HG03469 (cell line): ENCODE measurements around the gene RANBP3L.

Source experiments
- ATAC-seq: cut with Tn5 transposase; IDR thresholded peaks from one replicate; pipeline ENCODE4 v1.9.1; 2021; ENCODE audit warnings: mild to moderate bottlenecking, moderate library complexity, moderate number of reproducible peaks; ENCODE audit not compliant: unreplicated experiment

Gene RANBP3L

DNA sequence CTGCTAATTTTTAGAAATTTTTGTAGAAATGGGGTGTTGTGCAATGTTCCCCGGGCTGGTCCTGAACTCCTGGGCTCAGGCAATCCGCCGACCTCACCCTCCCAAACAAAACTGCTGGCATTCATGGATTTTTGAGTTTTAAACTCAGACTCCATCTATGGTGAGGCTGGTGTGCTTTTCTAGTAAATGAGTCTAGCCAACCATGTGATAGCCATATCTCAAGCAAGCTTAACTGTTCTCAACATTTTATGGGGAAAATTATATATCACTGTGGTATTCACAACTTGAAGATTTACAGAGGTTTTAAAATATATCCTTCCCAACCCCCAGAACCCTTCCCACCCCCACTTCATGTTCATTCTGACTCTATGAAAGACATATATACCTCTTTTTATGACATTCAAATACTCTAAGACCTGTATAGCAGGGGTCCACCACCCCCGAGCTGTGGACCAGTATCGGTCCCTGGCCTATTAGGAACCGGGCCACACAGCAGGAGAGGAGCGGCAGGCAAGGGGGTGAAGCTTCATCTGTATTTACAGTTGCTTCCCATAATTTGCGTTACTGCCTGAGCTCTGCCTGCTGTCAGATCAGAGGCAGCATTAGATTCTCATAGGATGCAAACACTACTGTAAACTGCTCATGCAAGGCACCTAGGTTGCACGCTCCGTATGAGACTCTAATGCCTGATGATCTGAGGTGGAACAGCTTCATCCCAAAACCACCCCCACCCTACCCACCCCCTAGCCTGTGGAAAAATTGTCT lies 55.5 kb downstream of the RANBP3L start:
- ATAC-seq: no peak

DNA sequence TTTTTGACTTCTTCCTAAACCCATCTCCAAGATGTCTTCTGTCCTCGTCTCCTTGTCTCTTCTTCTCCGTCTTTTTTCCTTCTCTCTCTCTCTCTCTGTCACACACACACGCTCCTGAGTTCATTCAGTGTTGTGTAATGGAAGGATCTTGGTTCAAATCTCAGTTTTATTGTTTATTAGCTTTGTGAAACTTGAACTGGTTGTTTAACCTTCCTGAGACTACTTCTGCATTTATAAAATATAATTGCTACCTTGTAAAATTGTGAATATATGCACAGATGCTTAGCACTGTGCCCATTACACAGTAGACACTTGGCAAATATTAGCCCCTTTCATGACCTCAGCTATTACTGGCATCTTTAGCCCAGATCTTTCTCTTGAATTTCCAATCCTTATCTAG lies 57.6 kb downstream of the RANBP3L start:
- ATAC-seq: no peak

DNA sequence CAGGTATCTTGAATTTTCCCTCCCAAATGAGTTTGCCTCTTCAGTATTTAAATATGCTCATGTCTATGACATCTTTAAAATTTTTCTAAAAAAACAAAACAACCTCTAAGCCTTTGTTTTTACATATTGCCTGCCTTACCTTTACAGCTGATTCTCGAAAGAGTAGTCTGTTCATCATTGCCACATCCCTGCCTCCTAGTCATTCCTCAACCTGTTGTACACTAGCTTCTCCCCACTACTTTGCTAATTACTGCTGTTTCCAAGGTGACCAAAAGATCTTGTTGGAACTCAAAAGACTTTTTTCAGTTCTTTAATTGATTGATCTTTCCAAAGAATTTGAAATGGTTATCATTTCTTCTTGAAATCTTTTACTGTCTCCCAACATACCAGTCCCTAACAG lies 58.0 kb downstream of the RANBP3L start:
- ATAC-seq: no peak

DNA sequence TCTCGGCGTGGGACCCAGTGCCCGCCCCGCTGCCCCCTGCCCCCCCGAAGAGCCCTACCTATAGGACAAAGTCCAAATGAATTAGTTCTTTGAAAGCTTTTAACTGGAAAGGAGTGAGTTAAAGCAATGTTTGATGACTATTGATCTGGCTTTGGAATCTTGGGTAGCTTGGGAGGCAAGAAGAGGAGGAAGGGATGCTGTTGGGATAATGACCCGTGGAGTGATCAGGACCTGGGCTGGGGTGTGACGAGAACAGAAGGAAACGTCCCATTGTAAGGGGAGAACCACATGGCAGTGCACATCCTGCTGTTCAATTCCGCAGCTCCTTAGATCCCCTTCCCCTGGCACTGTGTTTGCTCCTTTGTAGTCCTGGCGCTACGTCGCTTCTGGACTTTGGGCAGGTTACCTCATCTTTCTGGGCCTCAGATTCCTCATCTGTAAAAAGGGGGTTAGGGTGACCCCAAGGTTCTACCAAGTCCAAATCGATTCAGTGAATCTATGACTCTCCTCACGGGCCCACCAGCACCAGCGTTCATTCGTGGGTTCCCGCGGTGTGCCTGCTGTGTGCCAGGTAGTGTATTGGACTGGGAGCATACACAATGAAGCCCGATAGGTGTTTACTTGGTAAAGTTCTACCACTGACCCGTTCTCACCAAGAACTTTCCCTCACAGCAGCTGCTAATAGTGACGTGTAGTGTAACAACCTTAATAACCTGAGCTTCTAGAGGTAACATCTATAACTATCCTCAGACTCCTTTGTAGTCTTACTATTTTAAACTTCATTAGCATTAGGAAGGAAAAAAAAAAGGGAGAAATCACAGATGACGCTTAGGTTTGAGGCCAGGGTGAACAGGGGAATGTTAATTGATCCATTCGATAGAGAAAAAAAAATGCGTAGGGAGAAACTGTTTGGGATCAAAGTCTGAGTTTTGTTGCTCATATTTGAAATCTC lies 58.9 kb downstream of the RANBP3L start:
- ATAC-seq: no peak

DNA sequence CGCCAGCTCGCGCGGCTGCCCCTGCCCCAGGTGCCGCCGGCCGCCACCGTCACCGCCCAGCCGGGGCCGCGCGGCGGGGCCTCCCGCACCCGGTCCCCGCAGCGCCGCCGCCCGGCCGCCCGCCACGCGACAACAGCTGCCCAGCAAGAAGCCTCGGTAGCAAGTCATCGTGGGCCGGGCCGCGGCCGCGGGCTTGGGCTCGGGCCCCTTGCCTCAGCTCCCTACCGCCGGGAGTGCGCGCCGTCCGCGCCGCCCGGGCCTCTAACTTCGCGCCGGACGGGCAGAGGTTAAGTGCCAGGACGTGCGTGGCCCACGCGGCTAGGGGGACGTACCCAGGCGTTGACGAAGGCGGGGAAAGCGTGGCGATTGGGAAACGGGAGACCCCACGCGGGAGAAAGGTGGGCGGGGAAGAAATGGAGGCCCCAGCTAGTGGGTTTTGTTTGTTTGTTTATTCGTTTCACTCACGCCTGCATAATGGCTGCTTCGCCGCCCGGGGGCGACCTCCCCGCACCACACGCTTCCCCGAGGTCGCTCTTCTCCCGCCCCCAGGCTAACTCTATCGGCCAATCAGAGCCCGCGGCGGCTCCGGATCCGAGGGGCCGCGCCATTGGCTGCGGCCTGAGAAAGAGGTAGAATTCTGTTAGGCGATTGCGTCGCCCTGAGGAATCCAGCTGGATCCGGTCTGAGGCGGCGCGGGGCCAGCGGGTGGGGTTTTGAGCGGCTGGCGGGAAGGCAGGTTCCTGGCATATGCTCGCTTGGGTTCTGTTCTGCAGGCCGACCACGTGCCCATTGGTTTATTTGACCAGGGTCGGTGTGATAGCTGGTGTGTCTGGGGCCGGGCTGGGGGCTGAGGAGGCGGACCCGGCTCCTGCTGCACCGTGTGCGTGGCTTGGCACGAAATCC lies 59.8 kb downstream of the RANBP3L start, which contains the start of gene NADK2:
Gene NADK2, minus strand, starts transcription at position 295 of the 903 bp plus-strand sequence. Its CDS starts 127 bp downstream, at position 168.
- peak; percentile 82 for ATAC-seq

DNA sequence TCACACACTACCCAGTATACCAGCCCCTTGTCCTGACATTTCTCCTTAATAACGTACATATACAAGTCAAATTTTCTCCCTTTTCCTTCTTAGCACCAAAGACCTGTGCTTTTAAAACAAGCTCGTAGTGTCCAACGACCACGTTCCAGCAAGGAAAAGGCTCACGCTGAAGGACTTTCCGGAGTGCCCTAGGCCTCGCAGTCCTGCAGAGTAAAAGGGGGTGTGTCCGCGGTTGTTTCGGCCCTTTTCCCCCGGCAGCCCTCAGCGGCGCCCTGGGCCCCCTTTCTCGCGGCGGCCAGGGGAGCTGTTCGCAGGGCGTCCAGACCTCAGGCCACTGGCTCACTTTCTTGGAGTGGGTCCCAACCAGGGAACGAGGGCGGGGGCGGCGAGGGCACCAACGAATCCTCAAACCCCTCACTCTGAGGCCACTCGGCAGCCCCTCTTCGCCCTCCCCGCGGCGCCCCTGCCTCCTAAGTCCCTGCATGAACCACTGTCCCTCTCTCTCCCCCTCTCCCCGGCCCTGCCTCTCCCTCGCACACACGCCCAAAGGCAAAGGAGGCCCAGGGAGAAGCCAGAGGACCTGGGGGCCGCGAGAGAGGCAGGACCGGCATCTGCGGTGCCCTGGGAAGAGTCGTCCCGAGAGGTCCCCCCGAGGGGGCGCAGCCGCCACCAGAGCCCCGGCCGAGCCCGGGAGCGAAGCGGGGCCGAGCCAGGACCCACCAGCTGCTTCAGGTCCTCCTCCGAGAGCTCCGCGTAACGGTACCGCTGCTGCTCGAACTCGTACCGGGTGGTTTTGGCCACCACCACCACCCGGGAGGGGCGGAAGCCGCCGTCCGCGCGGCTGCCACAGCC lies 60.7 kb downstream of the RANBP3L start:
- ATAC-seq: peak; percentile 0

DNA sequence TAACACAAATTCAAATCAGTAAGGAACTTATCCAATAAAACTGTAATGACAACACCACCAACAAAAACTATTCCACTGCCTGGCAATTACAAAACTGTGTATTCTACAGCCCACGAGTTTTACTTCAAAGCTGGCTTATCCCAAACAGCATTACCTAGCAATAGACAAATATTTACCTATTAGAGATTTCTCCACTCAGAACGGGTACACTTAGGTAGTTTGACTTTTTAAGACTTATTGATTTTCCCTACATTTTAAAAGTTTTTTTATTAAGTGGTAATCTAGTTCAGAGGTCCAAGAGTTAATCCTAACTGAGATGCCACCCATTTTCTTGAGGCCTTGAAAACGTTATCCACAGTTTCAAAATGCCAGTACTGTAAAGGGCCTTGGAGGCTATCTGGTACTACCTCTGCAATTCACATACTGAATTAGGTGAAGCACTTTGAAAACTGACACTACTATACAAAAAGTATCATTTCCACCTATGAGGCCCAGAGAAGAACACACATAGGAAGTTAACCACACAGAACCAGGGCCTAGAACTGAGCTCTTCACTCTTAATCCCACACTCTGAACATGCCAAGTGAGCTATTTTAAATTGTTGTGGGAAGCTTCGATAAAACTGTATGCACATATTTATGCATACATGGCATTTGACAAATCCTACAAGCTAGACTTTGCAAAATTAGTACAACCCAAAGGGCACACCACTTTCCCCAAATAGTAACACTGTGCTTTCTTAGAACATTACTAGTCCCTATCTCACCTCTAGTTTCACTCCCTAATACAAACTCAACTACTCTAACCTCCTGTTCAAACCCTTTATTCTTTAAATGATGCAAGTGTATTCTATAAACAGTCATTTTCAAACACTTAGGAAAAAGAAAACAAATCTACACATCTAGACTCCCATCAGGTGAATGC lies 62.1 kb downstream of the RANBP3L start:
- no peak for ATAC-seq

DNA sequence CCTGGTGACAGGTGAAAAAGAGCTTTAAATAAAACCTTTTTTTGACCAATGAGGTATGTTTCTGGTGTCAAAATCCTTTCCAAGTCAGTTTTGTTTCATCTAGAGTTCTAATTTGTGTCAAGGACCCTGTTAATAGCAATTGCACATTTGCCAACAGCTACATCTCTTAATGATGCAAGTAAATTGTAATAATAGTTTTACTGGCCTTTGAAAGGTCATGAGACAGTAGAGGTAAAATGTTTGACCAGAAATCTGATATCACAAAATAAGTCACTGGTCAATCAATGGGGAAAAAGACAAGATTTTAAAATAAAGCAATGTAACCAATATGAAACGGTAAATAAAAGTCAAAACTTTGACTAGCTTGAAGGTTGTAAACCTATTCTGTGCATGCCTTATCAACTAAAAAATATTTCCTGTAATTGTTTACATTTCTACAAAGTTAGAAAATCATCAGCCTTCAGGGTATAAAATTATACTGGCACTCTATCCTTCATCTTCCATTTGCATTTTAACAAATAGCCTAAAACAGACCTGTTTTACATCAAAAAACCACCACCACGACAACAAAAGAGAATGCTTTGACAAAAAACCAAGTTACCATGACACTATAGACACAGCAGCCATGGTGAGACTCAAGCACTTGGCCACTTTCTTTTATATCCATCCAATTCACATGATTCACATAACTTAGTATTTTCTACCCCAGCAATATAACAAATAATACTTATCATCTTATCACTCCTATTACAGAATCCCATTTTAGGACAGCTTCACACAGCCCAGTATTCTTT lies 63.0 kb downstream of the RANBP3L start:
- no peak for ATAC-seq

DNA sequence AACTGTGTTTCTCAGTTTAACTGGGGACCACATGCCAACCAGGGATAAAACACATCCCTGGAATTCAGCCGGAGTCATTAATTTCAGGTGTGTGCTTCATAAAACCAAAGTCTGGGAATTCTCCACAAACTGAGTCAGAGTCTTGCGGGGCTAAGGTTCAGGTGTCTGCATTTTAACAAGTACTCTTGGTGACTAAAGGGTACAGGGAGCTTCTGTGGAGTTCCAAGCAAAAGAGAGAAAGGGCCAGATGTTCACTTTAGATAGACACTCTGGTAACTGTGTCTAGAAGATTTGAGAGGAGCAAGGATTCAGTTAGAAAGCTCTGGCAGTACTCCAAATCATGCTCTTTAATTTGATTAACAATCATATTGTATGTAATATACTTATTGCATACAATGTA lies 64.0 kb downstream of the RANBP3L start:
- no peak for ATAC-seq

DNA sequence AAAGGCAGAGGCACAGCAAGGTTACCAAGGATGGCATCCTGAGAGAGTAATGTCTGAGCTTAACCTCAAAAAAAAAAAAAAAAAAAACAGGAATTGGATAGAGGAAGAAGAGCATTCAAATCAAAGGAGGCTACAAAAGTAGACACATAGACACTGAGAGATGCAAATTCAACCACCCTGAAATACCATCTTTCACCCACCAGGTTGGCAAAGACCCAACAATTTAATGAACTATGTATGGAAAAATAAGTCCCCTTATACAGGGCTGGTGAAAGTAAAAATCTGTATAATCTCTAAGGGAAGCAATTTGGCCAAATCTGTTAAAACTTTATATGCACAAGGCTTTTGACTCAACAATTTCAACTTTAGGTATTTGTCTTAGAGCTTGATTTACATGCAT lies 64.9 kb downstream of the RANBP3L start:
- no peak for ATAC-seq

DNA sequence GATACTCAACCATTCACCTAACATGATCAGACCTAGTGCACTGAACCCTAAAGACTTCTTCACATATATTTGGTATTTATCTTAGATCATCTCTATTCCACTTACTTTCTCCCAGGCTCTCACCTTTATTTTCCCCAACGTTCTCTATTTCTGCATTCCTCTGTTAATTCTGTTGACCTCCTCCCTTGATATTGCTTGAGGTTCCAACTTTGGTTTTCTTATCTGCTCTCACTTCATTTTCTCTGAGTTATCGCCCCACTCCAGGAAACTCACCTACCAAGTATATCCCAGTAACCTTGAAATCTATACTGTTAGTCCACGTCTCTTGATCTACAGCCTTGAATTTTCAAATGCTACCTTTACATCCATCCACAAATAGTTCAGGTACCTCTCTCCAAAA lies 69.2 kb downstream of the RANBP3L start:
- ATAC-seq: no peak

DNA sequence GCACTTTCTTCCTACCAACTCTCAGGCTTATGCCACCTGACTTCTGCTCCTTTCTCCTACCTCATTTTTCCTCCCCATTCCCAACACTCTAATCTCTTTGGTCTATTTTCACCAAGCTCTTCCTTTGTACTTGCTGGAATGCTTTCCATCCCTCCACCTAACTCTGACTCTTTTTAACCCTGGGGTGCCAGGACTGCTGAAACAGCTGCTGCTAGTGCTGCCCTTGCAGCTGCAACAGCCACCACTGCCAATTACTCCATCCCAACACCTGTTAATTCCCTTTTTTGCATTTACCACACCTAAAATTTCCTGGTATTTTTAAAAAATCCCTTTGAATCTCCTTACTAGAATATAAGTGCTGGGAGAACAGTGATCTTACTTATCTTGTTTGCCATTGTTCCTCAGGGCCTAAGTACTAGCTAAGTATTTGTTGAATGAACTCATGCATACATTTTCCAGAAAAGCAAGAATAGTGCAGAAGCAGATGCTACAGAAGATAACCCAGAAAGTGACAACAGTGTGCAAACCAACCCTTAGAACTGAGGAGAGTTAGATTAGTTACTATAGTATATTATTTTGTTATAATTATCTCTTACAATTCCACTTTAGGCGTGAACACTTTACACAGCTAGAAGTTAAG lies 71.4 kb downstream of the RANBP3L start:
- no peak for ATAC-seq

DNA sequence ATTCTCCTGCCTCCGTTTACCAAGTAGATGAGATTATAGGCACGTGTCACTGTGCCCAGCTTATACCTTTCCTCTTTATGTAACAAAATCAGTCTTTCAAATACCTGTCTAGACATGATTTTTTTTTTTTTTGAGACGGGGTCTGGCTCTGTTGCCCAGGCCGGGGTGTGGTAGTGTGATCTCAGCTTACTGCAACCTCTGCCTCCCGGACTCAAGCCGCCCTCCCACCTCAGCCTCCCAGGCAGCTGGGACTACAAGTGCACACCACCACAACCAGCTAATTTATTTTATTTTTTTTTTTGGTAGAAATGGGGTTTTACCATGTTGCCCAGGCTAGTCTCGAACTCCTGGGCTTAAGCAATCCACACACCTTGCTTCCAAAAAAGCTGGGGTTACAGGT lies 73.2 kb downstream of the RANBP3L start:
- ATAC-seq: no peak

DNA sequence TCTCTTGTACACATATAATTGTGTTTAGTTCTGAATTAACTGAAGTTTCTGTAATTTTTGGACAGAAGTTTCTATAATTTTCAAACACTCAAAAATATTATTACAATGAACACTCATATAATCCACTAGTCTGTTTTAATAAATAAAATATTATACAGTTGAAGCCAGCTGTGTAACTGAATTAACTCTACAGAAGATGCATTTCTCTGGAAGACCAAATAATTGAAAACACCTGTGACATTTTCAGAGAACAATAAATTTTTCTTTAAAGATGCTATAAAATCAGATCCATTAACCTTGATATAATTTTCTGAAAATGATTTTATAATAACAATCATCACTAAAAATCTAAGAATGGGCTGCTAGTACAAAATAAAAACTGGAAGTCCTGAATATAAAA lies 74.7 kb downstream of the RANBP3L start:
- ATAC-seq: no peak

DNA sequence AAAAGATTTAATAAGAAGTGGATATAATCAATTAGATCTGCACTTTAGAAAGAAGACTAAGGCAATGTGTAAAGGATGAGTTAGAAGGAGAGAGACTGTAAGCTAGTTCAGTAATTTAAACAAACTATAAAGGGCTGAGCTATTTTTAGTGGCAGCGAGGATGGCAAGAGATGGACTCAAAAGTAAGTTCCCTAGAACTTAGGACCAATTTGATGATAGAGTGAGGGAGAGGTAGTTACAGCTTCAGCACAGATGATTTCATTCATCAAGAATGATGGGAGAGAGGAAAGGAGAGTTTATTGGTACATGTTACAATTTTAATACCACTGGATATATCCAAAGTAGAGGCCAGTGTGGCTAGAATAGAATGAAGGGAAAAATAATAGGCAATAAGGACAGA lies 79.1 kb downstream of the RANBP3L start:
- no peak for ATAC-seq

DNA sequence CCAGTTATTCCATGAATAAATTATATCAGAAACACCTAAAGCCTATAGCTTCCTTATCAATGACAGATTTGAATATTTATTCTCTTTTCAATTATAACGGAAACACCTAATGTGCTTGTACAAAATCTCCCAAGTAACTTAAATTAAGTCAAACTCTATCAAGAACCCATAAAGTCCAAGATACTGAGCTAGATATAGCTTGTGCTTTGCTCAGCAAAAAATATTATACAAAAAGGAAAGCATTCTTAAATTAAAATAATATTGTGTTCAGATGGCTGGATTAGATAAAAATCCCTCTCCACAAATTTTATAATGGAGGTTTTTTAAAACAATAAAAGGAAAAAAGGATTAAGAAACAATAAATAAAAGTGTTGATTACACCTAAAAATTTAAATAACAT lies 83.7 kb downstream of the RANBP3L start:
- no peak for ATAC-seq

DNA sequence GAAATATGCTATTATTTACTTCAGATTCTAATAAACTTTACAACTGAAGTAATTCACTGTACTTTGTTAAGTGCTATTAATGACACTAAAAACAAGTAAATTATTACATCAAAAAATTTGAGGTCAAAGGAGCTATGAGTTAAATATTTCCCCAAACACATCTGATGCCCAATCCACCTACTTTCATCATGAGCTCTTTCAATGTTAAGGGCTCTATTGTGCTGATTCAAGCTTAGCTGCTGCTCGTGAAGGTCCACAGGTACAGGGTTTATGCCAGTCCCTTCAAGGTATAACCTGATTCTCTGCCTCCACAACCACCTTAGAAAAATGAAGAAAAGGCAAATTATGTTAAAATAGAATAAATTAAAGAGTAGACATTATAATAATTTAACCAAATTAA lies 84.1 kb downstream of the RANBP3L start:
- ATAC-seq: no peak

DNA sequence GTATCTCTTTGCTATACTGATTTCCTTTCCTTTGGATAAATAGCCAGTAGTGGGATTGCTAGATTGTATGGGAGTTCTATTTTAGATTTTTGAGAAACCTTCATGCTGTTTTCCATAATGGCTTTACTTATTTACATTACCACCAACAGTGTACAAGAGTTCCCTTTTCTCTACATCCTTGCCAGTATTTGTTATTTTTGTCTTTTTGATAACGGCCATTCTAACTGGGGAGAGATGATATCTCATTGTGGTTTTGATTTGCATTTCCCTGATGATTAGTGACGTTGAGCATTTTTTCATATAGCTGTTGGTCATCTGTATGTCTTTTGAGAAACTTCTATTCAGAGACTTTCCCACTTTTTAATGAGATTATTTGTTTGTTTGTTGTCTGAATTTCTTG lies 85.8 kb downstream of the RANBP3L start:
- no peak for ATAC-seq
